Measurements from ENCODE around the gene WDR48.

The WDR48 gene

GRCh38 chr3:39064646-39065045, 12.8 kb downstream of the WDR48 start:
- no peak for DNase-seq

- peak; percentile 42 to 43 for DNase-seq
Observed at GRCh38 chr3:39065197-39065596, 13.4 kb downstream of the WDR48 start.

GRCh38 chr3:39067286-39067685, 15.5 kb downstream of the WDR48 start:
- no peak for DNase-seq

GRCh38 chr3:39068556-39068955, 16.7 kb downstream of the WDR48 start:
- no peak for DNase-seq

- no peak for DNase-seq
Observed at GRCh38 chr3:39075910-39076309, 24.1 kb downstream of the WDR48 start.

- DNase-seq, result no peak
Observed at GRCh38 chr3:39079530-39079929, 27.7 kb downstream of the WDR48 start.

GRCh38 chr3:39080026-39080425, 28.2 kb downstream of the WDR48 start:
- DNase-seq, result no peak

GRCh38 chr3:39082666-39083313, 31.0 kb downstream of the WDR48 start:
- no peak for DNase-seq

GRCh38 chr3:39086144-39086543, 34.3 kb downstream of the WDR48 start:
- no peak for DNase-seq

- no peak for DNase-seq
Observed at GRCh38 chr3:39088456-39088855, 36.6 kb downstream of the WDR48 start.

- DNase-seq, result no peak
Observed at GRCh38 chr3:39088889-39089288, 37.1 kb downstream of the WDR48 start.

- DNase-seq, result no peak
Observed at GRCh38 chr3:39090922-39091321, 39.1 kb downstream of the WDR48 start.

GRCh38 chr3:39094851-39095677, 43.2 kb downstream of the WDR48 start:
- no peak for DNase-seq

- no peak for DNase-seq
Observed at GRCh38 chr3:39095778-39096177, 44.0 kb downstream of the WDR48 start.

- DNase-seq, result no peak
Observed at GRCh38 chr3:39096775-39097174, 45.0 kb downstream of the WDR48 start.

- DNase-seq, result no peak
Observed at GRCh38 chr3:39097716-39098472, 46.1 kb downstream of the WDR48 start.

GRCh38 chr3:39098473-39099000, 46.7 kb downstream of the WDR48 start:
- DNase-seq, result no peak

GRCh38 chr3:39099242-39099641, 47.4 kb downstream of the WDR48 start:
- DNase-seq, result no peak

- no peak for DNase-seq
Observed at GRCh38 chr3:39099738-39100499, 48.1 kb downstream of the WDR48 start.

- DNase-seq, result no peak
Observed at GRCh38 chr3:39100500-39100886, 48.7 kb downstream of the WDR48 start.

GRCh38 chr3:39101022-39101689, 49.3 kb downstream of the WDR48 start:
- DNase-seq, result peak; percentile 50 to 66
